ENCODE measurements around the gene SPNS1.

GRCh38 chr16:29028457-29029167 is 54.0 kb downstream of the SPNS1 start:
- TF ChIP-seq CTCF (IDR thresholded peaks at IDR 0.05) (no peak), POLR2A (IDR thresholded peaks at IDR 0.05) (no peak), EP300 (IDR thresholded peaks at IDR 0.05) (no peak)
